Colonic mucosa (tissue), 4 donors: ENCODE measurements around the gene TIGD4. TPM values are rescaled to one million over a fixed set of nuclear protein-coding genes. Genes with fewer than 3 reads are reported as not detected.

Source experiments
- DNase-seq: peaks from one replicate; pipeline ENCODE4 v3.0.0-alpha.2; 2020
- H3K27ac ChIP-seq: fragments of 200-600 bp; one replicate; pipeline ENCODE4 v1.8.0; 2021
- H3K27me3 ChIP-seq: fragments of 200-600 bp; one replicate; pipeline ENCODE4 v1.8.0; 2021
- H3K36me3 ChIP-seq: fragments of 200-600 bp; one replicate; pipeline ENCODE4 v1.8.0; 2021
- H3K4me1 ChIP-seq: fragments of 200-600 bp; one replicate; pipeline ENCODE4 v1.8.0; 2021; ENCODE audit warnings: mild to moderate bottlenecking
- H3K4me3 ChIP-seq: fragments of 200-600 bp; one replicate; pipeline ENCODE4 v1.8.0; 2021
- H3K9ac ChIP-seq, 2 donors: one replicate each; pipeline ENCODE4 v1.7.0; 2013; ENCODE audit warnings: control low read depth in 2 of 2, low read depth in 2 of 2, low read length in 2 of 2
- H3K9me3 ChIP-seq: fragments of 200-600 bp; one replicate; pipeline ENCODE4 v1.8.0; 2021
- intact Hi-C: fragments of 100-400 bp; cut with DNase I; formaldehyde crosslinking; loops from one replicate; pipeline ENCODE4 v1.14.1; 2022
- total RNA-seq, 2 donors: library from RNA; stranded (reverse); fragmentation: NEBNext Ultra II Directional in 1 of 2; extraction: Animal tissue kit (Norgen Biotek cat#: 25700) in 1 of 2; gene quantifications; one replicate each; pipeline ENCODE4 v1.2.1, GENCODE V29; 2021
- TF ChIP-seq, protein P1 (sequence below): fragments of 200-600 bp; IDR thresholded peaks from one replicate; pipeline ENCODE4 v1.8.0; 2022; ENCODE audit warnings: antibody characterized with exemption, mild to moderate bottlenecking
- donor health status: healthy.
- donor health status: DM: no; HTN: no; CAD: no.
- donor health status: DM: no; HTN: no; CAD: no.

Gene TIGD4
- total RNA-seq, 2 donors from 2014 or later, result 0.30 TPM; not detected in 1

GRCh38 chr4:152780267-152780778, 793 bp upstream of the TIGD4 start:
- Histone ChIP-seq H3K4me3 (peak overlapping the region; percentile 64), H3K9me3 (no peaks in the 10 kb centered on the region), H3K27me3 (no peaks in the 10 kb centered on the region), H3K9ac (peak overlapping the region; percentile 75 to 99), H3K27ac (peak overlapping the region; percentile 92), H3K36me3 (no peaks in the 10 kb centered on the region), H3K4me1 (peaks cover 13% of the 10 kb centered on the region)
- intact Hi-C loops, result no loop called here
- peak; percentile 42 for DNase-seq
- TF ChIP-seq, protein P1, sequence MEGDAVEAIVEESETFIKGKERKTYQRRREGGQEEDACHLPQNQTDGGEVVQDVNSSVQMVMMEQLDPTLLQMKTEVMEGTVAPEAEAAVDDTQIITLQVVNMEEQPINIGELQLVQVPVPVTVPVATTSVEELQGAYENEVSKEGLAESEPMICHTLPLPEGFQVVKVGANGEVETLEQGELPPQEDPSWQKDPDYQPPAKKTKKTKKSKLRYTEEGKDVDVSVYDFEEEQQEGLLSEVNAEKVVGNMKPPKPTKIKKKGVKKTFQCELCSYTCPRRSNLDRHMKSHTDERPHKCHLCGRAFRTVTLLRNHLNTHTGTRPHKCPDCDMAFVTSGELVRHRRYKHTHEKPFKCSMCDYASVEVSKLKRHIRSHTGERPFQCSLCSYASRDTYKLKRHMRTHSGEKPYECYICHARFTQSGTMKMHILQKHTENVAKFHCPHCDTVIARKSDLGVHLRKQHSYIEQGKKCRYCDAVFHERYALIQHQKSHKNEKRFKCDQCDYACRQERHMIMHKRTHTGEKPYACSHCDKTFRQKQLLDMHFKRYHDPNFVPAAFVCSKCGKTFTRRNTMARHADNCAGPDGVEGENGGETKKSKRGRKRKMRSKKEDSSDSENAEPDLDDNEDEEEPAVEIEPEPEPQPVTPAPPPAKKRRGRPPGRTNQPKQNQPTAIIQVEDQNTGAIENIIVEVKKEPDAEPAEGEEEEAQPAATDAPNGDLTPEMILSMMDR, result no peak

GRCh38 chr4:152778656-152779512, 646 bp downstream of the TIGD4 start:
- H3K4me1 ChIP-seq, result peaks cover 5% of the 10 kb centered on the region
- intact Hi-C loops, result loop anchor here (5.0 kb wide), 1 partner anchor 303 kb away; no protein-coding TSS in a partner anchor
- DNase-seq, result peak; percentile 50
- no peaks in the 10 kb centered on the region for H3K9me3 ChIP-seq
- TF ChIP-seq, protein P1, result no peak
- peak overlapping the region; percentile 73 to 99 for H3K9ac ChIP-seq
- H3K27me3 ChIP-seq, result no peaks in the 10 kb centered on the region
- H3K4me3 ChIP-seq, result peak overlapping the region; percentile 64
- peak overlapping the region; percentile 92 for H3K27ac ChIP-seq
- no peaks in the 10 kb centered on the region for H3K36me3 ChIP-seq

DNA sequence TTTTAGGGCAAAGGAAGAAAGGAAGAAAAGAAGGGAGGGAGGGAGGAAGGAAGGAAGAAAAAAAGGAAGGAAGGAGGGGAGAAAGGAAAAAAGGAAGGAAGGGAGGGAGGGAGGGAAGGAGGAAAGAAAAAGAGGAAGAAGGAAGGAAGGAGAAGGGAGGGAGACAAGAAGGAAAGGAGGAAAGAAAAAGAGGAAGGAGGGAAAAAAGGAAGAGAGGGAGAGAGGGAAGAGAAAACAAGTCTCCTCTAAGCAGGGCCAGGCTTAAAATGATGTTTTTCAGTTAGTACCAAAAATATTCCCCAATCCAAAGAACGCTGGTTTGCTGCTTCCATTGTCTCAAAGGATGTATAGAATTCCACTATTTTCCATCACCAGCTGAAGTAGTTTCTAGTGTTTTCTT, 2.0 kb downstream of the TIGD4 start:
- Histone ChIP-seq H3K9me3 (no peaks in the 10 kb centered on the region), H3K27me3 (no peaks in the 10 kb centered on the region)
- intact Hi-C loops, result loop anchor here (5.0 kb wide), 1 partner anchor 305 kb away; no protein-coding TSS in a partner anchor

GRCh38 chr4:152776352-152776751, 3.2 kb downstream of the TIGD4 start:
- TF ChIP-seq, protein P1, result no peak
- H3K9ac ChIP-seq, result no peak overlapping the region
- H3K4me3 ChIP-seq, result no peak overlapping the region
- no peak overlapping the region for H3K27ac ChIP-seq
- no peaks in the 10 kb centered on the region for H3K36me3 ChIP-seq
- H3K9me3 ChIP-seq, result no peaks in the 10 kb centered on the region
- H3K27me3 ChIP-seq, result no peaks in the 10 kb centered on the region
- intact Hi-C loops, result loop anchor here (5.0 kb wide), 1 partner anchor 306 kb away; no protein-coding TSS in a partner anchor
- DNase-seq, result no peak
- peaks cover under 1% of the 10 kb centered on the region for H3K4me1 ChIP-seq

More for the DNA sequence above, 2.0 kb downstream of the TIGD4 start:
- Histone ChIP-seq H3K4me1 (peaks cover 5% of the 10 kb centered on the region), H3K4me3 (no peak overlapping the region), H3K9ac (no peak overlapping the region), H3K27ac (no peak overlapping the region), H3K36me3 (no peaks in the 10 kb centered on the region)
- TF ChIP-seq, protein P1, result no peak
- no peak for DNase-seq

GRCh38 chr4:152773953-152774352, 5.6 kb downstream of the TIGD4 start:
- Histone ChIP-seq H3K9me3 (no peaks in the 10 kb centered on the region), H3K4me3 (no peak overlapping the region), H3K4me1 (no peaks in the 10 kb centered on the region), H3K27me3 (no peaks in the 10 kb centered on the region), H3K27ac (no peak overlapping the region), H3K9ac (no peak overlapping the region), H3K36me3 (no peaks in the 10 kb centered on the region)
- intact Hi-C loops, result no loop called here
- no peak for DNase-seq
- TF ChIP-seq, protein P1, result no peak
